HG02678 (cell line): Measurements from ENCODE around the gene CMBL.
A peak's percentile ranks its signal among the peaks of the same experiment; 100 is the strongest.
"Not testable (repeated sequence)": the region's sequence is repeated elsewhere in the genome, so short reads cannot be mapped to it uniquely, and the experiment has no call there.

Source experiments
- ATAC-seq: cut with Tn5 transposase; IDR thresholded peaks from one replicate; pipeline ENCODE4 v1.9.1; 2021; ENCODE audit warnings: mild to moderate bottlenecking, moderate library complexity; ENCODE audit not compliant: unreplicated experiment

CMBL gene

DNA sequence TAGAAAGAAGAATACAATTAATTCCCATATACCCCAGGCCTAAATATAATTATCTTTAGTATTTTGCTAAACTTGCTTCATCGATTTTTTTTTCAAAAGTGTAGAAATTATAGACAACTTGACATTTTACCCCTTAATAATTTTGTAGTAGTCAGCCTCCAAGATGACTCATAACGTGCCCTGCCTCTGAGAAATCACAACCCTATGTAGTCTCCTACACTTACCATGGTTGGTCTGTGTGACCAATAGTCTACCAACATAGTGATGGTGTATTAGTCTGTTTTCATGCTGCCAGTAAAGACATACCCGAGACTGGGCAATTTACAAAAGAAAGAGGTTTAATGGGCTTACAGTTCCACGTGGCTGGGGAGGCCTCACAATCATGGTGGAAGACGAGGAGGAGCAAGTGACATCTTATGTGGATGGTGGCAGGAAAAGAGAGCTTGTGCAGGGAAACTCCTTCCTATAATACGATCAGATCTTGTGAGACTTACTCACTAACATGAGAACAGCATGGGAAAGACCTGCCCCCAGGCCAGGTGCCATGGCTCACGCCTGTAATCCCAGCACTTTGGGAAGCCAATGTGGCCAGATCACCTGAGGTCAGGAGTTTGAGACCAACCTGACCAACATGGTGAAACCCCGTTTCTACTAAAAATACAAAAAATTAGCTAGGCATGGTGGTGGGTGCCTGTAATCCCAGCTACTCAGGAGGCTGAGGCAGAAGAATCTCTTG is 3.3 kb upstream of the CMBL start:
- ATAC-seq, result not testable (repeated sequence)

DNA sequence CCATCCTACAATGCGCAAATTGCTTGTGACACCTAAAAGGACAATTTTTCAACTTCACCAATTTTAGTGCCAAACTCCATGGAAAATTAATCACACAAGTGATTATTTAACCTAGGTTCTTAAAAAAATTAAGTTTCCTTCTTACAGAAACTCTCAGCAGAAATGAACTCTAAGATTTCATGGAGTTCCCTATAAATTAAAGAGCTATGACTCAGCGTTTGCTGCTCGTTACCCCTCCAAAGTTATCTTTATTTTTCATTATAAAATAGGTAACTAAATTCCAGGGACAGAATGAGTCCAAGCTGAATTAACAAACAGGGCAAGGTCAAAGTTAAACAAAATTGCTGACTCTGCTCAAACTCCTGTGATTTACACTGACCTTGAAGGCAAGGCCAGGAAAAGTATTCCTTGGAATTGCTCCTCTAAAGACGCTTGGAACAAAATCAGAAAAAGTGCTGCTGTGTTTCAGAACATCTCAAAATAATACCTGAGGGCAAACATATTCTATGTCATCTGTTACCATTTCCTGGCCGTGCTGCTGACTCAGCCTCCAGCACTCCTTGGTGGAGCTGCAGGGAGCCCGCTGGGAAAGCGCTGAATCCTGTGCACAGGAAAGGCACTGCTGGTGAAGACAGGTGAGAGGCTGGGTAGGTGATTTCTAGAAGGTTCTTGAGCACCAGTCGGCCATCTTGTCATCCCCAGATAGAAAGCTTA is 2.5 kb upstream of the CMBL start:
- ATAC-seq, result no peak

DNA sequence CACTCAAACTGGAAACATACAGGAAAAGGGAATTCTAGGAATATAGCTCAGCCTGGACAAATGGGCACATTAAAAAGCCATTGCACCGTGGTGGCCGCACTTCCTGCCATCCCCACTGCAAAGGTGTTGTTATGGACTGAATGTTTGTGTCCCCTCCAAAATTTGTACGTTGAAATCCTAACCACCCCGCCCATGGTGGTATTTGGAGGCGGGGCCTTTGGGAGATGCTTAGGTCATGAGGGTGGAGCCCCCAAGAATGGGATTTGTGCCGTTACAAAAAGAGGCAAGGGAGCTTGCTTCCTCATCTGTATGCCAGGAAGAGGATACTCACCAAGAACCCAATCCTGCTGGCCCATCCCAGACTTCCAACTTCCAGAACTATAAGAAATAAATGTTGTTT is 1.1 kb upstream of the CMBL start:
- ATAC-seq, result no peak

DNA sequence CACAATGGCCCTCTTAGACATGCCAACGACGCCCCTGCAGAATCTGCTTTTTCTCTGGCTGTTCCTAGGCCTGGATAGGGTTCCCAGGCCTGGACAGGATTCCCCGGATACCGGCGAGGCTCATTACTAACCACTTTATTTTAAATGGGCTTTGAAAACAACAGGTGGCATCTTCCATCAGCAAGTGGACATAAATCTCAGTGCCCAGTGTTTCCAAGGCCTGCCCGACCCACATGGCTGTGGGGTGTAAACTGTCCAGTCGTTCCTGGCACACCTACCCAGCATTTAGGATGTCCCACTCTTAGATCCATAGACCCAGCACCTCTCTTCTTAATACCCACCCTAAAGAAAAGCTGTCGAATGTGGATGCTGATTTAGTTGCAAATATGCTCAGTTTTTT is 896 bp downstream of the CMBL start:
- no peak for ATAC-seq

DNA sequence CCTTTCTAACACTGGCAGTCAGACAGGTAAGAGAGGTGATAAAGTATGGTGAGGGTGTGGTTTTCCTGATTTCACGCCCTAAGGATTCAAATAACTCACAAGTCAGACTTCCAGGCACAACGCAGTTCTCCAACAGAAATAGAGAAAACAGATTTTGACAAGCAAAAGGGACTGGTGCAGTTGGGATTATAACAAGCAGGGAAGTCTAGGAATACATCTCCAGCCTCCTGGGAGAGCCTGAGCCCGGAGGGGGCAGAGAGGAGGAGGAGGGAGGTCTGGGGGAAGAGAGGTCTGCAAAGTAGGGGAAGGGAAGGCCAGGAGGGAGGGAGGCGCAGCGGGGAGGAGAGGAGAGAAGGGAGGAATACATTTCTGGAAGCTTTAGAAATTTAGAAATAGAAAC is 1.6 kb downstream of the CMBL start:
- no peak for ATAC-seq

DNA sequence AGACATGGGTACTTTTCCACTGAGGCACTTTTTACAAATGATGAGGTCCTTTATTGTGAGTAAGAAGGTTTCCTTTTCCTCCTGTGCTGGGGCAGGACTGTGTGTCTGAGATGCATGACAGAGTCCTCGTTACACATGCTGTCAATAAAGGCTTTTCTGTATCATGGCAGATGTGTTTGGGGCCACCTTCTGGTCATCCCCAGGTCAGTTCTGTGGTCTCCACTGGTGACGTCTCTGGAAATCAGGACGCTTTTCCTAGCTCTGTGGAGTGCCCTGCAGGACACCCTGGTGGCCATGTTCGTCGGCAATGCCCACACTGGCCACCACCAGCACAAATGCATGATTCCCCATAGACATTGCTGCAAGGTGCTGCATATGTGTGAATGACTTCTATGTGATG is 2.8 kb downstream of the CMBL start:
- ATAC-seq, result no peak

DNA sequence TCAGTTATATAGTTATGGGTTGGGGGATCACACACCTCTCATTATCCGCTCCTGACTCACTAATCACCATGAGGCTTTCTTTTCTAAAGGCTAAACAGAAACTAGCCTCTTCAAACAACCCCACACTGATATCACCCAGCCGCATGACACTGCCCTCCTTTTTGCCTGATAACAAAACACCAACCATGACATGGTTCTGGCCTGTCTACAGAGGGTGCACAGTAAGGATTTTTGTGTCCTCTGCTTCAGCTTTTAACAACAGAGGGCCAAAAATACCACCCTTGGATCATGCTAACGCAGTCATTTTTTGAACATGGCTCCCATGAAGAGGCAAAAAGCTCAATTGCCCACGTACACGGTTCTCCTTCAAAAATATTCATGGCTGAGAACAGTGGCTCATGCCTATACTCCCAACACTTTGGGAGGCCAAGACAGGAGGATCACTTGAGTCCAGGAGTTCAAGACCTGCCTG is 4.0 kb downstream of the CMBL start:
- ATAC-seq, result no peak

DNA sequence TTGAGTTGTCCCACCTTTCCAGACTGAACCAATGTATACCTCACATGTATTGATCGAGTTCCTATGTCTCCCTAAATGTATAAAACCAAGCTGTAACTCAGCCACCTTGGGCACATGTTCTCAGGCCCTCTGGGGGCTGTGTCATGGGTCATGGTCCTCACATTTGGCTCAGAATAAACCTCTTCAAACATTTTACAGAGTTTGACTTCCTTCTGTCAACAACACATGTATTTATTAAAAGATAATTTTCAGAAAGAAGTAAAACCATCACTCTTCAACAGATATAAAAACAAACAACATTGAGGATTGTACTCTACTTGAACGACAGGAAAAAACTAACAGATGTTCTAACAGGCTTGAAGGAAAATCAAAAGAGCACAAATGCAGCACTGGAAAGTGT is 4.5 kb downstream of the CMBL start:
- ATAC-seq, result no peak

DNA sequence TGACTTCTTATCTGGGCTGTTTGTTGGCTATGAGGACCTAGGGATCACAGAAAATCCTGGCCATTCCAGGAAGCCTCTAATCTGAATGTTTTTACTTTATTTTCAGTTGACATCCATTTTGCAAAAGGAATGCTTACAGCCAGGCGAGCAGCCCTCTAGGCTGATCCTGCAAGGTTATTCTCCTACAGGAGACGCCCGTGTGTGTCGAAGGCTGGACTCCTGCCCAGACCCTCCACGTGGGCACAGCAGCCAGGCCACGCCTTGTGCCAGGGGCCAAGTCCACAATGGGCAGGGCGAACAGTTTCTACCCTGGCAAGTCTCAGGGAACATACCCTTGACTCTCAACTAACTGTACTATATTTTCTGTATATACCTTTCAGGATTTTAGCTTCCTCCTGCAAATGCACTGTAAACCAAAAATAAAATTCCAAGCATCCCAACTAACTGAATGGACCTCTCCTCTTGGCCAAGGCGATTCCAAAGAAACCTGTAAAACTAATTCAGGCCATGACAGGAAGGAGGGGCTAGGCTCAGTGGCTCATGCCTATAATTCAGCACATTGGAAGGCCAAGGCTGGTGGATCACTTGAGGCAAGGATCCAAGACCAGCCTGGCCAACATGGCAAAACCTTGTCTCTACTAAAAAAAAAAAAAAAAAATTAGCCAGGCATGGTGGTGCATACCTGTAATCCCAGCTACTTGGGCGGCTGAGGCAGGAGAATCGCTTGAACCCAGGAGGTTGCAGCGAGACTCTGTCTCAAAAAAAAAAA is 5.7 kb downstream of the CMBL start:
- ATAC-seq, result no peak

DNA sequence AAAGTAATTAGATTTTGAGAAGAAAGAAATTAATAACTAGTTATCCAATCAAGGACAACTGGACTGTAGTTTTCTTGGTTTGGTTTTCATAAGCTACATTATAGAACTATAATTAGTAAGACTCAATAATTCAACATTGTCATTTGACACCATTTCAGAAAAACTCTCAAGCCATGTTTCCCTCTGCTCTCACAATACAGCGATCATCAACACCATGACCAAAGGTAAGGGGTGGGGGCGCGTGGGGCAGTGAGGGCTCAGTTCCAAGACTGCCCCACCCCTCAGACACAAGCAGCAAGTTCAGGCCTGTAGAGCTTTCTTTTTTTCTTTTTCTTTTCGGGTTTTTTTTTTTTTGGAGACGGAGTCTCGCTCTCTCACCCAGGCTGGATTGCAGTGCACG is 6.4 kb downstream of the CMBL start:
- ATAC-seq, result no peak

DNA sequence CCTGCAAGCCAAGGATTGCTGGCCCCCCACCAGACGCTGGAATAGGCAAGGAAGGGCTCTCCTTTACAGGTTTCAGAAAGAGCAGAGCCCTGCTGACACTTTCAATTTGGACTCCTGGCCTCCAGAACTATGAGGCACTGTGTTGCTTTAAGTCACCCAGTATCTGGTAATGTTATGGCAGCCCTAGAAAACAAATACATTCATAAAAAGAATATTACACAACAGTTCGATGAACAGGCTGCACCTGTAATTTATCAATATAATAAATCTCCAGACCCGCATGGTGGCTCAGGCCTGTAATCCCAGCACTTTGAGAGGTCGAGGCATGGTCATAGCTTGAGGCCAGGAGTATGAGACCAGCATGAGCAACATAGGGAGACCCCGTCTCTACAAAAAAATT is 7.5 kb downstream of the CMBL start:
- ATAC-seq, result no peak

DNA sequence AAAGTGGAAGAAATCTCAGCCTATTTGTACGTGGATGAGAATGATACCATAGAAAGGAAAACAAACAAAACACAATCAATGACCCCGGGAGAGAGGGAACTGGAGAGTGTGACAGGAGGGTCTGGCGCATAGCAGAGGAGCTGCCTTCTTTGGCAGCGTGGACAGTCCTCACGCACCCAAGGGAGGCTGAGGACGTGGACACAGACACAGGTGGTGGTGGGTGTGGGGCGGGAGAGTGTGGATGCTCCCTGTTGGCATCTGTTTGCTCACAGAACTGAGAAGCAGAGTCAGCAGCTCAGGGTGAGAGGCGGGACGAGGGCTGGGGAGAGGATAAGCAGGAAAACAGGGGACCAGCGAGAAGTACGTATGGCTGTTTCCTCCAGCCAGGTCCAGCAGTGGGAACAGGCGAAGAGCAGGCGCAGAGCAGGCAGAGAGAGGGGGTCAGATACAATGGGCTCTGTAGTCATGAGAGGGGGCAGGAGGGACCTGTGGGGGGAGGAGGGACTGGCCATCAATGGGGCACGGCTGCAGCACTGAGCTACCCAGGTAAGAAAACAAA is 10.0 kb downstream of the CMBL start:
- no peak for ATAC-seq

DNA sequence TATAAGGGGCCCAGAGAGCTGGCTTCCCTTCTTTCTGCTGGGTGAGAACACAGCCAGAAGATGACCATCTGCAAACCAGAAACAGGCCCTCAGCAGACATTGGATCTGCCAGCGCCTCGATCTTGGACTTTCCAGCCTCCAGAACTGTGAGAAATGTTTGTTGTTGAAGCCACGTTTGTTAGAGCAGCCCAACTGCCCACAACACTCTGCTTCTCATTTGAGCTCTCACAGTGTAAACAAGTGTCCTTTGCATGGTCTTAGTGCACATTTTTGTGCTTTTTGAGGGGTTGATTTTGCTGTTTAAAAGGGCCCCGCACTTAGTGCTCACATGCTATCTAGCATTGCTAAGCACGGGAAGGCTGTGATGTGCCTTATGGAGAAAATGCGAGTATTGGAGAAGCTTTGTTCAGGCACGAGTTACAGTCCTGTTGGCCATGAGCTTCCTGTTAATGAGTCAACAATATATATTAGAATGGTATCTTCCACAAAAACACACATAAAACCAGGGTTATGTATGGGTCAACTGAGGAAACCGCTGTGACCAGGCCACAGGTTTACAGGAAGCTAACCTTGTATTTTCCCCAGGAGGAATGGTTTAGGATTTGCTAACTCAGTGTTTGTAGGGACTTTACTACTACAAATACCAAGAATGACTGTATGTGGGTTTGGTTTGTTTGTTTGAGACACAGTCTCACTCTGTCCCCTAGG is 11.9 kb downstream of the CMBL start:
- ATAC-seq, result no peak

DNA sequence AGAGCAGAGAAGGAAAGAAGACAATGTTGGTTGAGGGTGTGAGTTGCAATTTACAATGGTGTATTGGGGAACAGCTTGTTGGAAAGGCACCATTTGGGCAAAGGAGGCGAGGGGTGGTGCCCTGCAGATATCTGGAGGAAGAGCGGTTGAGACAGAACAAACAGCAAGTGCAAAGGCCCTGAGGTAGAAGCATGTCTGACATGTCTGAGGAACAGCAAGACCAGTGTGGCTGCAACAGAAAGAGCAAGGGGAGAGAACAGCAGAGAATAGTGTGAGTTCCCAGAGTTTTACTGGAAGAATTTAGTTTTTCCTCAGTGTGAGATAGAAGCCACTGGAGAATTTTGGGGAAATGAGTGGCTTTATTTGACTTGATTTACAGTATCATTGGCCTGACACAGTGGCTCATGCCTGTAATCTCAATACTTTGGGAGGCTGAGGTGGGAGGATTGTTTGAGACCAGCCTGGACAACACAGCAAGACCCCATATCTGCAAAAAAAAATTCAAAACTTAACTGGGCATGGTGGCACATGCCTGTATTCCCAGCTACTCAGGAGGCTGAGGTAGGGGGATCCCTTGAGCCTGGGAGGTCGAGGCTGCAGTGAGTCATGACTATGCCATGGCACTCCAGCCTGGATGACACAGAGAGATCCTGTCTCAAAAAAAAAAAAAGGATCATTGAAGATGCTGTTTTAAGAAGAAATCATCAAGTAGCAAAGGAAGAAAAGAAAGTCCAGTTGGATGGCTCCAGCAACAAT is 13.6 kb downstream of the CMBL start:
- no peak for ATAC-seq

DNA sequence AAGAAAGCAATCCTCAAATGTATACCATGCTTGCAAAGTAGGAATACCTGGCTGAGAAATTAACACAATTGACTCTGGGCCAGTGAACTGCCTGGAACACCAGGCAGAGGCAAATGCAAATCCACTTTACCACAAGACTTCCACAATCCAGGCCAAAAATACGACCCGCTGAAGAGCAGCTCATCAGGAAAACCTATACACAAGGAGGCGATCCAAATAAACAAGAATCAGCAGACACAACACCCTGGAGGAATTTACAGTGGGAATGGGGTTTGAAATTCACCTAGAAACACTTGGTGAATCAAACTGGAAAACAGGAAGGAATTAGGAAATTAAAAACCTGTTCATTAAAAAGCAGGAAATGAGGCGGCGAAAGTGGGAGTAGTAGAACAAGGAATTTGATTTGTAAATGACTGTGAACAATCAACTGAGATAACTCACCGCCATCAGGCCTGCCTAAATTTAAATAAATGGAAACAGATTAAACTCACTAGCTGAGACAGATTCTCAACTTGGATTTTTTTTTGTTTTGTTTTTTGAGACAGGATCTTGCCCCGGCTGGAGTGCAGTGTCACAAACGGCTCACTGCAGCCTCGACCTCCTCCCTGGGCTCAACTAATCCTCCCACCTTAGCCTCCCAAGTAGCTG is 15.9 kb downstream of the CMBL start:
- no peak for ATAC-seq

DNA sequence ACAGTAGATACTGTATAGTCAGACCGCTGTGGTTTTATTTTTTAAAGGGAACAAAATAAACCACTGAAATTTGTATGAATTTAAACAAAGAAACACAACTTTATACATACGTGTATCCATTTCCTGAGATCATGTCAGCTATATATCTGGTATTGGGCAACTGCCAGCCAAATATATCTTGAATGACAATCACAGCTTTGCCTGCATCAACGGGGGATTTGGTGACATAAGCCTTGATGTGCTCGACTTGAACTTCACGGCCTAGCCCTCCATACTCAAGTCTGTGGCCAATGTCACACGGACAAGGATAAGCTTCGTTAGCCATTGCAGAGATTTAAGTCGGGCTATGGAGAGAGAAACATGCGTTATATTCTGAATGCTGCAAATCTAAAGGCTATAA is 17.3 kb downstream of the CMBL start:
- no peak for ATAC-seq

DNA sequence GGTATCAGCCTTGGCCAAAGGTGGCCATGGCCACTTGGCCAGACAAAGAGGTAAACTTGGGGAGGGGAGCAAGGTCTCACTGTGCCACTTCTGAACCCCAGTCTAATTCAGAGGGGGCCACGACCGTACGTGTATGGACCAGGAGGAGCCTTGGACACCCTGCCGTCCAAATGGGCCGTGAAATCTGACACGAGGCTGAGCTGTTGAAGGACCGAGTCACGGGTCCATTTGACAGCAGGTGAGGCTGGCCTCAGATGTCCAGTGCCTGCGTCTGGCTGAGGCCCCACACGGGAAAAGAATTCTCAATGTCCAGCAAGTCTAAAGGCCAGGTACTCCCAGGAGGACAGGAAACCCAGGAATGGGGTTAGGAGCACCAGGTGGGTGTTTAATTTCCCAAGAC is 17.7 kb downstream of the CMBL start:
- no peak for ATAC-seq

DNA sequence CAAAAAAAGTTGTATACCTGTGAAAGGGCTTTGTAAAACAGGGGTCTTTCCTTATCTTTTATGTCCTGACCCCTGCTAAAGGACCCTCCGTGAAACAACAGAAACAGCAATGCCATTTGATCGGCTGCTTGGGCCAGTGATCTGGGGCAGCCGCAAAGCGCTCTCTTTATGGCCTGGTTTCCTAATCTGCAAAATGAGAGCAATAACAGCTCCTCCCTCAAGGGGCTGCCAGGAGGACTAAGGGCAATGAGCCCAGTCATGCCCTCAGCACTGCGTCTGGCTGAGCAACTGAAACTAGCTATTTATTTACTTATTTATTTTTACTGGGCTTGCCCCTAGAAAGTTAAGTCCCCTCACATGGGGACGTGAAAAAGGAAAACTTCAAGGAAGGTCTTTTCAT is 18.3 kb downstream of the CMBL start:
- ATAC-seq, result no peak

DNA sequence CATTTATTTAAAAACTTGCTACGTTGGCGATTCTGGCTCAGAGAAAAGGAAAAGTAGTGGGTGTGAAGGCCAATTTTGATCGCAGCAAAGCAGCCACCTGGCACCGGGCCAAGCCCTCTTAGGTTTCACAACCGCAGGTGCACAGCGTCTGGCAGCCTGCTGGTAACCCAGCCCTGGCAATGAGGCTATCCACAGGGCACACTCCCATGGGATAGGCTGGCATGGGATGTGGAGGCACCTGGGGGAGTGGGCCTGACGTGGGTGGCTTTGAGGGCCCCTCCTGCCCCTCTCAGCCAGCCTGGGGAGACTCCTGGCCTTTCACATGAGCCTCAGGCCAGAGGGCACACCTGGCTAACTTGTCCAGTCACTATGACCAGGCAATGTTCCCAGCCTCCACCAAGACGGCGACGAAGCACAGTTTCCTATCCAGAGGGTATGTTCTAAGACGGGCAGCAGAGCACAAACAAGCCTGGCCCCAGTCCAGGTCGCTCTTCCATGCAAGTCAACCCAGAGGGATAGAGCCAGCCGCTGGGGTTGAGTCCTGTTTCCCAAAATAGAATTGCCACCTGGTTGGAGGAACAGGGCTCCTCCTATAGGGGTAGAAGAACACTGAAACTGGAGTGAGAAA is 19.0 kb downstream of the CMBL start:
- peak; percentile 56 for ATAC-seq
